Activated naive CD4-positive, alpha-beta T cell (primary cell): Measurements from ENCODE around the gene YKT6.
"Not testable (repeated sequence)": the region's sequence is repeated elsewhere in the genome, so short reads cannot be mapped to it uniquely, and the experiment has no call there.

Experiments
- DNase-seq, 4 experiments: peaks; one replicate each; lab custom pipeline; 2025; lab: John Stamatoyannopoulos, UW

The YKT6 gene

DNA sequence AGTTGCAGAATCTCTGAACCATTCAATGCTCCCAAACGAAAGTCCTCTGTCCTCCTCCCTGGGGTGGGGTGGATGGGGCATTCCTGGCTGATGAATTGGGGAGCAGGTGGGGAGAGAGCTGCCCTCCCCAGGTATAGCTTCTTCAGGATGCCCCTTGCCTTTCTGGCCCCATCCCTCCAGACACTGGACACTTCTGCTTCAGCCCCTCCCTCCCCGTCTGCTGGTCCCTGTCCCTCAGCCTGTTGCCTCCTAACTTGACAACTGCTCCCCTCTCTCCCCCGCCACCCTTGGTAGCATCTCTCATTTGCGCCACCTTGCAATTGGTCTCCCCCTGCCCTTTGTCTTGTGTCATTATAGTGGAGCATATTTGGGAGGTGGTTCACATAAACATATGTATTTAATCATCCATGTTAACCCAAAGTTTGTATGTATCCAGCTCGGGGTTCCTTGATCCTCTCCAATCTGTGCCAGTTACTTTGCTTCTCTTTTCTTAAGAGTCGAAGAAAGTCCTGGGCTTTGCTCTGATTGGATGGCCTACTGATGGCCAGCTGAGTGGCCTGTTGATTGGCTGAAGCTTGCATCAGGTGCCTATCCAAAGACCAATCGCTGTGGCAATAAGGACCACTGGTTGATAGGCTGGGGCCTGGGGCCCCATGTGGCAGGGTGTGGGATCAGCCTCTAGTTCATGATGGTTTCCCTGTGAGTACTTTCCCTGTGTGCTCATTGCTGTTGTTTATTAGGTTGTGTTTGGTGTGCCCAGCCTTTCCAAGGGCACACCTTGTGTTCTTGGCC, 7.6 kb upstream of the YKT6 start:
- DNase-seq: no peak

DNA sequence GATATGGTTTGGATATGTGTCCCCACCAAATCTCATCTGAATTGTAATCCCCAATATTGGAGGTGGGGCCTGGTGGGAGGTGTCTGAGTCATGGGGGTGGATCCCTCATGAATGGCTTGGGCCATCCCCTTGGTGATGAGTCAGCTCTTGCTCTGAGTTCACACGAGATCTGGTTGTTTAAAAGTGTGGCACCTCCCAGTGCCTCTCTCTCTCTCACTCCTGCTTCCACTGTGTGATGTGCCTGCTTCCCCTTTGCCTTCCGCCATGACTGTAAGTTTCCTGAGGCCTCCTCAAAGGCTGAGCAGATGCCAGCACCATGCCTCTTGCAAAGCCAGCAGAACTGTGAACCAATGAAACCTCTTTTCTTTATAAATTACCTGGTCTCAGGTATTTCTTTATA, 6.7 kb upstream of the YKT6 start:
- DNase-seq: no peak

DNA sequence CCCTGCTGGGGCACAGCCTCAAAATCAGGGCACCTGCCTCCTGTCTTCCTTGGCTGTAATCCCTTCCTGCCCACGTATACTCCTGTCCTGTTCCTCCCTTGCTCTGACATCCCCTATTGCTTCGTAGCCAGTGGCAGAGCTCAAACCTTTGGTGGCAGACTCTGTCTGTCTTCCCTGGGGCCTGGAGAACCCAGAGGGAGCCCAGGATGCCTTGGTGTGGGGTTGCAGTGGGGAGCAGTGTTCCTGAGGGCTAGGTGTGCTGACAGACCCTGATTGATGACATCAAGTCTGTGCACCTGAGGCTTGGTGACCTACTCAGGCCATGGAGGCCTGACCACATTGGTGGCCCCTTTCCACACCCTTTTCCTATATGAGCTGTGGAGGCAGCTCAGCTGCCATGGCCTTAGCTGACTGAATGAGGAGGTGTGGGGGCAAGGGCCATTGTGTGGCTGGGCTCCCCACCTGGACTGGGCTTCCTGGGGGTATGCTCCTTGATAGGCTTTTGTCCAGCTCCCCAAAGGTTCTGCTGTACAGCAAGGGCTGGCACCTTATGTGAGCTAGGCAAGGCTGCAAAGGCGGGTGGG, 6.1 kb upstream of the YKT6 start:
- DNase-seq: no peak

DNA sequence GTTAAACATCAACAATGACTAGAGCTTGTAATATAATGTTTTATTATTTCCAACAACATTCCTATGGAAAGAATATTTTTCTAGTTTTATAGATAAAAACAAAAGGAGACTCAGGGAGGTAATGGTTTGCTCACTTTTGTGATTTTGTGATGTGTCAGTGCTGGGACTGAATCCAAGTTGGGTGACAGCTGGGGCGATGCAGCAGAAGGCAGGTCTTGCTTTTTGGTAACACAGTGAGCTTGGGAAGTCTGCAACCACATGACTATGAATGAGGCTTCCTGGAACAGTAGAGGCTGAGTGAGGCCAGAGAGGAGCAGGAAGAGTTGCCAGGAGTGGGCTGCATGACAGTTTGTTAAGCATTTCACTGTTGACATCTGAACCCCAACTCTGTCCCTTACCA, 4.9 kb upstream of the YKT6 start:
- no peak for DNase-seq

DNA sequence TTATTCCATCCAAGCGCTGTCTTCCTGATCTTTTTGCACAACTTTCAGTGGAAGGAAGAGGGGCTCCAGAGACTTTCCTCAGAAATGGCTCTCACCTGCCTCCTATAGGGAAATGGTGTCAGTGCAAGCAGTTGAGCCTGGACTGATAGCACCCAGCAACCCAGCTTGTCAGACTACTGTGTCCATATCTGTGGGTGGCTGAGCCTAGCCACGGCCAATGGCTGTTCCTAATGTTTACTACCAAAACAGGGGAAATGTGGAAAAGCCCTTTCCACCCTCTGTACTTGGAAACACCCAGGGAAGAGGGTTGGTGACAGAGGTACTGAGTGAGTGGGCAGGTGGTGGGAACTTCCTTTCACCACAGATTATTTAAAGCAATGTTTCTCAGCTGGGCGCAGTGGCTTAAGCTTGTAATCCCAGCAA, 4.3 kb upstream of the YKT6 start:
- no peak for DNase-seq

DNA sequence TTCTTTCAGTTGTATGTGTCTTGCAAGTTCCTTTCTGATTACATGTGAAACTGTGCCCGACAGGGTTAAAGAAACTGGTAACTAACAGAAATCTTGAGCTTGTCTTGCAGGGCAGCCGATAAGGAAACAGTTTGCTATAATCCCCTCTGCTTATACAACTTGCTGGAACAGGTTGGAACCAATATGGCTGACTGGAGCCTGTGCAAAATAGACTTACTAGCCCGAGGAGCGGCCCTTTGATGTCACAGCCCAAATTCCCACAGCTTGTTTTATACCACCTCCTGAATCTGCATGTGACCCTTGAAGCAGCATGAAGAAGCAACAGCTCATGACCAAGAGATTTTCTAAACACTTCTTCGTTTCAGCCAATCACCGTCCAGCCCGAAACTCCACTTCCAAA, 3.3 kb upstream of the YKT6 start:
- no peak for DNase-seq

DNA sequence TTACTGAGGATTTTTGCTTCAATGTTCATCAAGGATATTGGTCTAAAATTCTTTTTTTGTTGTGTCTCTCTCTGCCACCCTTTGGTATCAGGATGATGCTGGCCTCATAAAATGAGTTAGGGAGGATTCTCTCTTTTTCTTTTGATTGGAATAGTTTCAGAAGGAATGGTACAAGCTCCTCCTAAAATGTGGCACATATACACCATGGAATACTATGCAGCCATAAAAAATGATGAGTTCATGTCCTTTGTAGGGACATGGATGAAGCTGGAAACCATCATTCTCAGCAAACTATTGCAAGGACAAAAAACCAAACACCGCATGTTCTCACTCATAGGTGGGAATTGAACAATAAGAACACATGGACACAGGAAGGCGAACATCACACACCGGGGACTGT, 615 bp upstream of the YKT6 start:
- DNase-seq: not testable (repeated sequence)

DNA sequence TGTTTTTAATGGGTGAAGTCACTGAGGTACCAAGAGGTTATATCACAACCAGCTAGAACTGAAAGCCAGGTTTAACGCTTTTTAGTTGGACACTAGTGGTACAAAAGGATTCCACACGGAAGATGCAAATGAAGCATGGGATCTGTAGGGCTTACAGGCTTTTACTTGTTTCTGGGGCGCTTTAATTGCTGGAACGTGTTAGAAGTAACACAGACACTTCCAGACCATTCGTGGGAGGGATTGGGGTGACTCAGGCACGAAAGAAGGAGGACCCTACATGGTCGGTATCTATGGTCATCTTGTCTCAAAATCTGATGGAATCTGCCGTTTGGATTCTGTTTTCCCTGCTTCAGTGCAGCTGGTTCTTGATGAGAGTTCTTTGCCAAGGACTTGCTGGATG, 1.0 kb downstream of the YKT6 start:
- no peak for DNase-seq

DNA sequence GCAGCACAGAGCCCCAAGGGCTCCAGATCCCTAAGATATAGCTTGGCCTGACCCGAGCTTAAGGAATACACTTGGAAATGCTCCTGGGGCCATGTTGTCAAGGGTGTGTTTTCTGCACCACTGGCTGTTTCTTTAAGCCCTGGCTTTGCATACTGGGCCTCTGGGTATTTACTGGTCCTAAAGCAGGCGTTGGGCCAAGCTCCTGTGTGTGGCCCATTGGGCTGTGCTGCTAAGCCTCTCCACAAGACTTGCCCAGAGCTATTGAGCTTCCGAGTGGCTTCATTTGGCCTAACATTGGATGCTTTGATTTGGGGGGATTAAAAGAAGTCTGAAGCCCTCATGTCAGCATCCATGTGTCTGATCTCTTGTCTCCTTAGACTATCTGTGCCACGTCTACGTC, 5.2 kb downstream of the YKT6 start:
- no peak for DNase-seq

DNA sequence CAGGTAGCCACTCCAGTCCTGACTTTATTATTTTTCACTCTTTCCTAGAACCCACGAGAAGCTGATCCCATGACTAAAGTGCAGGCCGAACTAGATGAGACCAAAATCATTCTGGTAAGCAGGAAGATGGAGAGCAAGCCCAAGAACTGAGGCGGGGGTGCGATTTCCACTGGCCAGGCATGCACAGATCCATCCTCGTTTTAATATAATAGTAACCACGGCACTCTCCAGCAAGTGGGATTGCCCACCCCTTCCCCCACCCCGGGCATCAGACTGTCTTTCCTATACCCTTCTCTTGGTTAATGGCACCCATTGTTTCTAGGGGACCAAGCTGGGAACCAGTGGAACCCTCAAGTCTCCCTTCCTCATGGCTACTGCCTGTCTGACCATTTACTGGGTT, 7.3 kb downstream of the YKT6 start:
- DNase-seq: no peak

DNA sequence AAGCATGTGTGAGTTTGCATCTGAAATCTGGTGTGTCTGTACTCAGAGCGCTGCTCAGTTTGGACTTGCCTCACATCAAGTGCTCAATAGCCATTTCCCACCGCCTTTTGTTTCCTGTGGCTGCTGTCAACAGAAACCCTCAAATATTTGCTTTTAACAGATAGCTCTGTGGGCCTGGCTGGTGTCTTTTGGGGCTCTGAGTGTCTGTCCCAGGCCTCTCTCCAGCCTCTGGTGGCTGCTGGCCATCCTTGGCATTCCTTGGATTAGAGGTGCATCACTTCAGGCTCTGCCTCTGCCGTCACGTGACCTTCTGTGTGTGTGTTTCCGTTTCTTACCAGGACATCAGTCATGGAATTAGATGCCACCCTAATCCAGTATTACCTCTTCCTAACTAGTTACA, 9.3 kb downstream of the YKT6 start:
- DNase-seq: no peak

DNA sequence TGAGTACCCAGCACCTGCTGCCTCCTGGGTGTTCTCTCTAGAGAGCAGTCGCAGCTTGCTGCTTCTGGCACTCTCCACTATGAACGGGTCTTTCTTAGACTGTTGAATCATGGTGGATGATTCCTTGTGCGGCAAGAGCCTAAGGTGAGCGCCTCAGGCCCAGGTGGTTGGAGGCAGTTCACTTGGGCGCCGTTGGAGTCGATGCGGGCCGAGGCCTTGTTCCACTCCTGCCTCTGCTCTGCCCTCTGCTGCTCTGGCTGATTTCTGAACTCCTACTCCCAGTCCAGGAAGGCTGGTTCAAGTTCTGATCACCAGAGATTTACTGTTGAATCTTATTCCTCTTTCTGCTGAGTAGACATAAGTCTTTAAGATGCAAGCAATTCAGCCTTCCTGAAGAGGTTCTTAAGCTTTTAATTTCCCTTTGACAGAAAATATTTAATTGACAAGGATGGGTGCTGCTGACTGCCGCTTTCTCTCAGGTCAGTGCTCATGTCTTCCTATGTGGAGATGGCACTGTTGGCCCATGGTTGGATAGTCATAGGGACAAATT, 10.4 kb downstream of the YKT6 start:
- DNase-seq: no peak

DNA sequence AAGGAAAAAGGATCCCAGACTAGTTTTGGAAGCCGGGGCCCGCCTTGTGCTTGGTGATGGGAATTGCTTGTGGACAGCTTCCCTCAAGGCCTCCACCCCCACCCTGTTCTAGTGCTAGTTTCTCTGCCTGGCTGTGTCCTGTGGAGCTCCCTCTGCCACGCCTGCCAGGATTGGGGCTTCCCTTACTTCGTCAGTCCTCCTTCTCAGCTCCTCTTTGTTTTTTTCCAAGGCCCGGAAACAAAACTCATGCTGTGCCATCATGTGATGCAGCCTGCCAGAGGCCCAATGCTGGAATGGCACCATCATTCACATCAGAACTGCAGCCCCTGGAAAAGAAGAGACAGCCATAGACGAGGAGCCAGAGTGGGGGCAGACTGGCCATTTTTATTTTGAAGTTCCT, 11.2 kb downstream of the YKT6 start:
- no peak for DNase-seq

DNA sequence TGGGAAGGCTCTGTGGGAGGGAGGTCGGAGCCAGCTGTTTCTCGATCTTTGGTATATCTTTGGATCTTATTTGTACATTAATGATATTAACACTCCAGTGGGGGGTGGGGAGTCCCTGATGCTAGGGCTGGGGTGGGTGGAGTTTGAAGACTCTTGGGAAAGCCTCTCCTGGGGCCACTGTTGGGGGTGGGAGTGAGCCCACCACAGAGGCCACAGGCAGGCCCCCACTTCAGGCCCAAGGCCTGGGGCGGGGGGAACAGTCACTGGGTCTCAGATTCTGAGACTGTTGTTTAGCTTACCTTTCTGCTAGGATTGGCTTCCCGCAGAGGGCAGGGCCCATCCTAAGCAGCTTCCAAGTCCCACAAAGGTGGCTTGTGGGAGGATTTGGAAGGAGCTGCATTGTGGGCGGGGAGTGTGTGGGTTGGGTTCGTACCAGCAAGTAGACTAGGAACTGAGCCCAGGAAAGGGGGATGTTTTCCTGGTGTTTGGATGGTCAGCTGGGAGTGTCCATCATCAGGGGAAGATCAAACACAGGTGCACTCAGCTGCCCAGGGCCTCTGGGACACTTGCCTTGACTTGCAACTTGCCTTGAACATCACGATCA, 11.9 kb downstream of the YKT6 start:
- no peak for DNase-seq

DNA sequence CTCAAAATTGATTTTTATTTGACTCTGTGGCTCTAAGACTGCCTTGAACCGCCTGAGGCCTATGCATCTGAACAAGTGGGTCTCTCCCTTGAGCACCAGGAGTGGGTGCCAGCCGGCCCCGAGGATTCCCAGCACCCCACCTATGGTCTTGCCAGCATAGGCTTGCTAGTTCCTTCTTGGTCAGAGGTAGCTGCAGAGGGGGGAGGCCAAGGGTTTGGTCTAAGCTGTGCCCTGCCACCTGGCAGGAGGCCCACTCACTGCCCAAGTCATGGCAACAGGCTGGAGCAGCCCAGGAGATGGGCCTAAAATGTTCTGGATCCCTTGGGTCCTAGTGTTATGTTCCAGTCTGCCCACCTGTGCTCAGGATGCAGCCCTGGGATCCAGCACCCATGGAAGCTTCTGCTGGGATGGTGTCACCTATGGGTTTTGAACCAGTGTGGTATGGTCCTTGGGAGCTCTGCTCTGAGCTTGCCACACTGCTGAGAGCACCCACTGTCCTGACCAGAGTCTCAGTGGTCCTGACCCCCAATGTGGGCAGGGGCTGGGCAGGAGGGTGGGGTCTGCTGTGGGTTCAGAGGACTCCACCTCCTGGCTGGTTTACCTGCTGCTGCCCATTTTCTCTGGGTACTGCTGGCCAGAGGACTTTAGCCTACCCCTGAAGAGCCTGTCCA, 12.6 kb downstream of the YKT6 start:
- DNase-seq: no peak

DNA sequence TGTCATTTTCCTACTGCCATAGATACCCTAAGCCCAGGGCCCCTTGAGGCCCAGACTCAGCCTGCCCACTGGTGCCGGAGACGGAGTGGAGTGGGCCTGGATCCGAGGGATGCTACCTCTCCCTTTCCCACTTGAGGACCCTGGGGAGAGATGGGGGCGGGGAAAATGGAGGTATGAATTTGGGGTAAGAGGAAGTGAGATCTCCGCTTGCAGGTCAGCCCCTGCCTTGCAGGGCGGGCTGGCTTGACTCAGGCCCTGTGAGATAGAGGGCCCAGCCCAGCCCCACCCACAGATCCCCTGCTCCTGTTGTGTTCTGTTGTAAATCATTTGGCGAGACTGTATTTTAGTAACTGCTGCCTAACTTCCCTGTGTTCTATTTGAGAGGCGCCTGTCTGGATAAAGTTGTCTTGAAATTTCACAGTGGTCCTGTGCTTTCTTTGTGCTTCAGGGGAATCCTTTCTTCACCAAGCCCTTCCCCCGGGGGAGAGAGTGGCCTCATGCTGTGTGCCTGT, 13.2 kb downstream of the YKT6 start:
- no peak for DNase-seq

DNA sequence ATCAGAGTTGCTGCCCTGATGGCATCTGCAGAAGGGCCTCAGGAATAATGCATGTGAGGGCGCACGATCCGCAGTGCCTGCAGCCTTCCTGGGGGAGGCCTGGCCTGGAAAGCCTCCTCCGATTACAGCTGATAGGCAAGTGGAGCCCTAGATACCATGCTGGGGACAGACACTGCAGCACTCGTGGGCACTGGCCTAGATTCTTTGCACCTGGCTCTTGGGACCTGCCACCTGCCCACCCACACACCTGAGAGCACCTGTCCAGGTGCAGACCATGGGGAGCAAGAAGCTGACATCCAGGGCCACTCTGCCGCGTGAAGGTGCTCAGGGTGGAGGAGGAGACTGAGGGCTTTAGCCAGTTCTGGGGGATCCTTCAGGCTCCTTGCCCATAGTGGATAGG, 14.8 kb downstream of the YKT6 start:
- no peak for DNase-seq

DNA sequence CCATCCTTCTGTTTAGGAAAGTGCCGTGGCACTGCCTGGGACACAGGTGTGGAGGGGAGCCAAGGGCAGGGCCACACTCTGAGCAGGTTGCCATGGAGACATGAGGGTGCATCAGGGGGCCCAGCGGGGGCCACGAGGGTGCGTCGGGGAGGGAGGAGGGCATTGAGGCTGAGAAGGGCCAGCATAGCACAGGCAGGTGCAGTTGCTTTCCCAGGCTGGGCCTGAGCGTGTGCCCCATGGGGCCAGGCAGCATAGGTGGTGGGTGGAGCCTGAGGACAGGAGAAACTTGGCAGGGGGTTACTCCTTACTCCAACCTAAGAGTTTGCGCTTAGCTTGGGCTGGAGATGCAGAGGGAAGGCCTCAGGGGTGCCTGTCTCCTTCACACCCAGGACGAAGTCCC, 15.2 kb downstream of the YKT6 start:
- no peak for DNase-seq

DNA sequence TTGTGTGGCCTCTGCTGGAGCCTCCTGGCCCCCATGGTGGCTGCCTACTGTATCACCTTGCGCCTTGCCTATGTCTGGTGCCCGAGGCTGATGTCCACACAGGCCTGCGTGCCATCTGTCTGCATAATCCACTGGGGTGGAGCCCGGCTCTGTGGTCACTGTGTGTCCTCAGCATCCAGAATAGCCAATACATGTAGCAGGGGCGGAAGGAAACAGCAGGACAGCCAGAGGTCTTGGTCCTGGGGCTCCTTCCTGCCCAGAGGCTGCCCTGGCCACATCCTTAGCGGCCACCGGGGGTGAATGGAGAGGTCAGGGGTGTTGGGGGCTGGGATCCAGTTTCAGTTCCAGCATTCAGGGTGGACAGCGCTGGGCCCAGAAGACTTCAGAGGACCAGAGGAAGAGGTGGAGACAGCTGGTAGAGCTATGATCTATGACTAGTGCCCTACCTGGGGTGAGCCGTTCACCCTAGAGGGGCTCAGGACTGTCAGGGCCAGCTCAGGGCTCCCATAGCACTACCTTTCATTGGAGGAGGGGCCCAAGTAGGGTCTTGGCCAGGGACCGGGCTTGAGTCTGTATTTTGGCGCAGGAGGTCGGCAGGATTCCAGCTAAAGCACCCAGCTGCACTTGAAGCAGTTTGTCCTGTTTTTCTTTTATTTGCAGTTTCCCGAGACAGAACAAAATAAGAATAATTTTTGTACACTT, 15.9 kb downstream of the YKT6 start:
- DNase-seq: no peak

DNA sequence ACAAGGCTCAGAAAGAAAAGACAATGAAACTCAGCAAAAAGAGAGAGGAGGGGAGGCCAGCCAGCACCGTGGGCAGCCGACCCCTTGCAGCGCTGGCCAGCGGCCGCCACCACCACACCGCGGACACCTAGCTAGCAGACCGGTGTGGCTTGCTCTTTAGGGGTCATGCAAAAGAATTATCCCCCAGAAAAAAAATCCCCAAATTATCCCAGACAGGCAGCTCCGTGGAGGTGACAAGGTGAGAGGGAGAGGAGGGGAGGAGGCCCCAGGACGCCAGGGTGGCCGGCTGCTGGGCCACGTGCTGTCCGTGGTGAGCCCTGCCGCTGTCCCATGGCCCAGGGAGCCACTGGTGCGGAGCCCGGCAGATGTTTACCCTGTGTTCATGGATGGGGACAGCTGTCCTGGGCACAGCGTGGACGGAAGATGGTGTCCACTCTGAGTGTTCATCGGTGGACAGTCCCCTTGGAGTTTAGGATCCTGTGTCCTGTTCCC, 16.5 kb downstream of the YKT6 start:
- DNase-seq: no peak

DNA sequence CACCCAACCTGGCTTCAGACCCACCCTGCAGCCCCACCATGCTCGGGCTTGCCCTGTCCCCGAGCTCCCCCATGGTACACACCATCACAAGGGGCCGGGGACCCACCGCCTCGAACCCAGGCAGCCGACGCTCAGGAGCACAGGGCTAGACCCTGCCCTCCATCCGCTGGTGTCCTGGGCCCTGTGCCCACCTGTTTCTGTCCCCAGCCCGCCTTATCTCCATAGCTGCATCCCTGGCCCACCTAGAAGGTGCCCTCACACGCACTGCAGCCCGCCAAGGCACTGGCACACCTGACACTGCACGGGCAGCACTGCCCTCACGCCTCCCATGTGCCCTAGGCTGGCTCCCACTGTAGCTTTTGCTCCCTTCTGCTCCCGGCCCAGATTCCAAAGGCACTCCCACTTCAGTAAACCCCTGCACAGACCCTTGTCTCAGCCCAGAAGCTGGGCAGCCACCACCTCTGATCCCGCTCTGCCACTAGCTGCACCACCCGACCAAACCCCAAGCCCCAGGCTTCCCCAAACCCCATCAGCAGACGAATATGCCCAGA, 17.1 kb downstream of the YKT6 start:
- DNase-seq: no peak
